NCI-H526 (cell line): ENCODE measurements around the gene GSTA2.
"Not testable (repeated sequence)": the region's sequence is repeated elsewhere in the genome, so short reads cannot be mapped to it uniquely, and the experiment has no call there.

Experiments used
- DNase-seq, 2 experiments: peaks; one replicate each; lab custom pipeline; 2025; lab: John Stamatoyannopoulos, UW

The GSTA2 gene

DNA sequence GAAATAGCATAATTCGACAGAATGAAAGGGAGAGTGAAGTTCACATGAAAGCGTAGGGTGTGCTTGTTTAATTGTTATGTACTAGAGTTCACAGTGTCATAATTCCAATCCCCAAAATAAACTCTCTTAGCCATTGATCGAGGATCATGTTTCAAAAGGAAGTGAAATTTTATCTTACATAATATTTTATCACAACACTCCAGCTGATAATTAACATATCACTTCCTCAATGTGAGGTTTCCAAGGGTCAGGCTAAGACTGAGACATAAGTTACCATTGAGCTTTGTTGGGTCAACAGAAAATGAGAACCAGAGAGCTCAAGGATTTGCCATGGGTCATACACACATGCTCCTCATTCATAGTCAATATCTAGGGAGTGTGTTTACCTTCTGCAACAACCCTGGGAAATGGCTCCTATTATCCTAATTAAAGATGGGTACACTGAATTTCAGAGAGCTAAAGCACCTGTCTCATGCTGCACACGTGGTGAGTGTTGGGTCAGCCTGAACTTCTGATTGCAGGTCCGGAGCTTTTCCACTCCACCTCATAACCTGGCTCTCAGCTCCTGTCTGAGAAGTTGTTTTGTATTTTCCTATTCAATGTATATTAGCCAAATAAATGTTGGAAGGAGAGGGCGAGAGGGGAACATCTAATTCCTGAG, 3.0 kb downstream of the GSTA2 start:
- no peak for DNase-seq

DNA sequence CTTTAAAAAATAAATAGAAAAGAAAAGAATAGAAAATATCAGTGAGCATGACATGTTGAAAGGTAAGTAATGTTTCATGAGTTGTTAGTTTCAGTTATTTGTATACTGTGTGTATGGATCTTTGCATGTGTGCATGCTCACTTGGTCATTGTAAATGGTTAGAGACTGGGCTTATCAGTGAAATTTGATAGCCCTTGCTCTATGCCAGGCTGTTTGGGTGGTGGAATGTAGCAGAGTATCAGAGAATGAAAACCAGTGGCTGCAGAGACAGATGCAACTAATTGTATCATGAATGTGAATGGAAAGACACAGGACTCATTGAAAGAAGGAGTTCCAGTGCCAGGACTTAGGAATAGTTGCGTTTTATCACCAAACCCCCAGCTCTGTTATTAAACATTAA, 4.2 kb downstream of the GSTA2 start:
- no peak for DNase-seq

- not testable (repeated sequence) for DNase-seq
These were observed 5.5 kb downstream of the GSTA2 start for GRCh38 chr6:52757651-52758338.

DNA sequence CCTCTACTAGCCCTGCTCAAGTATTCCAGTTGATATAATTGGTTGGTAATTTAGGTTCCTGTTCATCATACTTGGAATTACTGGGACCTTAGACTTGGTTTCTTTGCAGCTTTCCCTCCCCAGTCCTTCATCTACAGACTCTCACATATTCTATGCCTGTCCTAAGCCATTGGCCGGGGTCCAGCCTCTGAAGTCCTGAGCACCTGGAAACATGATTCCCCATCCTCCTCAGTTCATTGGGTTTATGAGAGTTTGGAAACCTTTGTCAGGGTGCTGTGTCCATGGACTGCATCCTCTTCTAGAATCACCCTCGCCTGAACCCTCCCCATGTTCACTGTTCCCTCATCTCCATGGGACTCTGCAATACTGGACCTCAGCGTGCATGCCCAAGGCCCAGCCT, 8.8 kb downstream of the GSTA2 start:
- no peak for DNase-seq

DNA sequence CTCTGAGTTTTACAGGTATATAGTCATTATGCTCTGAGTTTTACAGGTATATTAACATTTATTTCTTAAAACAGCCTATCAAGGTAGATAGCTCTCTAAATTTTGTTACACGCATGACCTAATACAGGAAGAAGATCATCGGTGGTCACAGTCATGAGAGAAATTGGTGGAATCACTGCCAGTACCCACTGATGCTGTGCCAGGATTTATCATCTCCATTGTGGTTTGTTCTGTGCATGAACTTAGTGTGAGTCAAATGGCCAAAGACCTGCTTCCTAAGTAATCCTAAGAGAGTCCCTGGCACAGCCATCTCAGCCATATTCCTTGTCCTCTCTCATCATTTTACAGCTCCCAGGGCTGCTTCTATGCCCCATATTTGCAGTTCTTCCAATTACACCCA, 10.1 kb downstream of the GSTA2 start:
- not testable (repeated sequence) for DNase-seq

- no peak for DNase-seq
These were observed 11.0 kb downstream of the GSTA2 start for GRCh38 chr6:52752310-52752709.

DNA sequence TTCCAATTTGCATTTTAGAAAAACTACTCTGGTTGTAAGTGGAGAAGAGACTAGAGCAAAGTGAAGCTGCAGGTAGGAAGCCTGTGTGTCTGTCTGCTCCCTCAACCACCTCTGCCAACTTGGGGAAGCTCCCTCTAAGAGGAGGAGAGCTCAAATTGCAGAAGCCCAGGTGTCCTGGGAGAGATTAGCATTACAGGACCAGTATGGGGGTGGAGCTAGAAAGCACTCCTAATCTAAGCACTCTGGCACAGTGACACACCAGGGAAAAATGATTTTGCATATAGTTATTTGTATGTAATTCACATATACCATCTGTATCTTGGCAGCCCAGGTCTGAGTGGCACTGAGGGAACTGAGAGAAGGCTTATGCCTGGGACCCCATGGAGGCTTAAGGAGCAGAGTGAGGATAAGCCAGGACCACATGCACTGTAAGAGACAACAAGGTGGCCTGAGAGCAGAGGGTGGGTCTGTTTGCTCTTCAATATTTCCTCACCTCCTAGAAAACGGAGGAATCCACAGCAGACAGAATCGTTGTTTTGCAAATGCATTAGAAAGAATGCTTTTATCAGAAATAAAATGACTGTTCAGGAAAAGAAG, 13.6 kb downstream of the GSTA2 start:
- peak; percentile 85 to 90 for DNase-seq

- not testable (repeated sequence) for DNase-seq
These were observed 16.0 kb downstream of the GSTA2 start for GRCh38 chr6:52747301-52747700.

GRCh38 chr6:52746213-52746612, 17.1 kb downstream of the GSTA2 start:
- DNase-seq: no peak

DNA sequence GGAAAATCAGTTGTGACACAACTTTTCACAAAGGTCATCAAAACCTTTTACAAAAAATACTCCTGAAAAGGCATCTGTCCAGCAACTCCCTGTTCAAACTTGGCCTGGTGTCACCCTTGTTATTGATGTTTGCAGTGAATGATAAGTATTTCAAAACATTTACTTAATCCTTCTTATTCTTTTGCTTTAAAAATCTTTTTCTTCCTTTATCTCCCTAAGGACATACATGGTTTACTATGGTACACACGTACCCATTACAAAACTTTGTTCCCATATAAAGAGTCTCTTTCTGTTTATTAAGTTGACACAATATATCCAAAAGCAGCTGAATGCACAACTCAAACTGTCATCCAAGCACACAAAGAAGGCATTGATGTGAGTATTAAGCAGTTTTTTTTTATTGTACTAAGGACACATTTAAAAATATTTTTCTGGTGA, 17.5 kb downstream of the GSTA2 start:
- no peak for DNase-seq

GRCh38 chr6:52741872-52742271, 21.4 kb downstream of the GSTA2 start:
- no peak for DNase-seq

DNA sequence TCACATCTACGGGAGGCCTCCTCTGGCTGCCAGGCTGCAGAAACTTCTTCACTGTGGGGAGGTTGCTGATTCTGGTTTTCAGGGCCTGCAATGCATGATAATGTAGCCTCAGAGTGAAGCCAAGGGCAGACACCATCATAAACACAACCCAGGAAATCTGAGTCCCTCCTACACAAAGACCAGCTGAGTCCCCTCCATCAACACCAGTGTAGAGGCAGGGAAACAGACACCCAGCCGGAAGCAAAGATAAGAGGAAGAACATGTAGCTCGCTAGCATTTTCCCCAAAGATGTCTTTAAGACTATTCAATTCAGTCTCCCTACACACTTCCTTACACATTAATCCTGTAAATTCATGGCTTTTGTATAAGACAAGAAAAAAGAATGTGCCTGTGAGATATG, 23.6 kb downstream of the GSTA2 start:
- DNase-seq: no peak

DNA sequence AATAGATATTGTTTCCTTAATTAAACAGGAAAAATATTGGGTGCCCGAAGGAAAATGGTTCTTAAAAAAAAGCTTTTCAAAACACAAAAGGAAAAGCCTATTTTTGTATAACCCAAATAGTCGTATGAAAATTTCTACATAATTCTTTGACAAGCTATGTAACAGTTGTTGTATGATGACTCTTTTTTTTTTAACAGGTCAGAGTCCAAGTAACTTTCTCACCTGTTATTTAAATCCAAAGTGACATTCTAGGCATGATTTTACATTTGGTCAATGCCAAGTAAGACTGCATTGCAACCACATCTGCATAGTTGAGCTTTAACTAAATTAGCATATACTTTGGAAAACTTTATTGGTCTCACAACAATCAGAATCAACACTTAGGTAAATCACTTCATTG, 24.1 kb downstream of the GSTA2 start:
- peak in 1 of 2 experiments; percentile 6 for DNase-seq

- no peak for DNase-seq
These were observed 27.1 kb downstream of the GSTA2 start for GRCh38 chr6:52736145-52736544.

GRCh38 chr6:52735071-52735470, 28.2 kb downstream of the GSTA2 start:
- DNase-seq: no peak

DNA sequence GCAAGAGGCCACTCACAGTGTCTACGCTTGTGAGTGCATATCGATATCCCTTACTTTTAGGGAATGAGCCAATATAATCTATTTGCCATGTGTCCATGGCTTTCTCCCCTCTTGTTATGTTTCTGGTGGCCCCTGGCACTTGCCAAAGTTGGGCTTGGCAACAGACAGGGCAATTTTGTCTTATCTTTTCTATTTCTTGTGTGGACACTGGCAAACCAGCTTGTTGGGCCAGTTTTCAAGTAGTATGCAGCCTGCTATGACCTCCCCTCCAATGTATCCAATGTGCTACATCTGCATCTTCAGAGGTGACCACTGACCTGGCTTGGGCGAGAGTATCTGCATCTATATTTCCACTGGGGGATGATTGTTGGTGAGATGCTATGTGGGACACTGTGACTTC, 29.2 kb downstream of the GSTA2 start:
- no peak for DNase-seq

DNA sequence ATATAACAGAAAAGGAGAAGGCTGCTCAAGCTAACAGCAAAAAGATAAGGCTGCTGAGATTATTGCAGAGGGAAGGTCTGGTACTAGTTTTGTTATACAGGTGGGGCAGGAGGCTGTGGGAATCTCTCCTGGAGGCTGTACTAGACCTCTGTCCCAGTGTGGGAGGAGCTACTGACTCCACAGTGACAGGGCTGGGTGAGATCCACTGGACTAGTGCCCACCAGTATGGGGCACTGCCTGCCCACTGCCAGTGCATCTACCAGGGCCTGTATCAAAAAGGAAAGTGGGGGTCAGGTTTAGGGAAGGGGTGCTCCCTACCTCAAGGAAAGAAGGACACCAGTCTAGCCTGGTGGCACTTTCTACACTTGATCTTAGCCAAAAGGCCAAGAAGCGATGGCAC, 30.1 kb downstream of the GSTA2 start:
- DNase-seq: no peak

- DNase-seq: peak; percentile 79 to 86
These were observed 31.6 kb downstream of the GSTA2 start for GRCh38 chr6:52731719-52732118.

GRCh38 chr6:52729576-52729975, 33.7 kb downstream of the GSTA2 start:
- no peak for DNase-seq

DNA sequence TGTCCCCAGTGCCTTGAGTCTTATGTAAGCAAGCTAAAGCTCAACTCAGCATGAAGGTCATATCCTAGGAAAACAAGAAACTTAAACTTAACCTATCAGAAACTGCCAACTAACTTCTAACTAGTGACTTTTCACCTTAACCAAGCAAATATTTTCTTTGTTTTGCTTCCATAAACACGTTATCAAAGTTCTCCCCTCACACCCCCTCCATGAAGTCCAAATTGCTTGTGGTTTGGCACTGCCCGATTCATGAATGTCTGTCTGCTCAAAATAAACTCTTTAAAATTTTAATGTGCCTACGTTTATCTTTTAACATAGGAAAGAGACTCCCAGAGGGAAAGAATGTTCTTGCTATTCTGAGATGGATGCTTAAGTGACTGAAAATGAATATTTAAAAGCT, 34.9 kb downstream of the GSTA2 start:
- no peak for DNase-seq

GRCh38 chr6:52727908-52728307, 35.4 kb downstream of the GSTA2 start:
- DNase-seq: no peak

- no peak for DNase-seq
These were observed 36.3 kb downstream of the GSTA2 start for GRCh38 chr6:52726741-52727535.

- DNase-seq: no peak
These were observed 37.1 kb downstream of the GSTA2 start for GRCh38 chr6:52726193-52726542.
